GM19043 (cell line): Measurements from ENCODE around the gene TOMM7.

Experiments
- ATAC-seq: cut with Tn5 transposase; IDR thresholded peaks from one replicate; pipeline ENCODE4 v1.9.1; 2021; ENCODE audit warnings: low read depth; ENCODE audit not compliant: unreplicated experiment

The TOMM7 gene

DNA sequence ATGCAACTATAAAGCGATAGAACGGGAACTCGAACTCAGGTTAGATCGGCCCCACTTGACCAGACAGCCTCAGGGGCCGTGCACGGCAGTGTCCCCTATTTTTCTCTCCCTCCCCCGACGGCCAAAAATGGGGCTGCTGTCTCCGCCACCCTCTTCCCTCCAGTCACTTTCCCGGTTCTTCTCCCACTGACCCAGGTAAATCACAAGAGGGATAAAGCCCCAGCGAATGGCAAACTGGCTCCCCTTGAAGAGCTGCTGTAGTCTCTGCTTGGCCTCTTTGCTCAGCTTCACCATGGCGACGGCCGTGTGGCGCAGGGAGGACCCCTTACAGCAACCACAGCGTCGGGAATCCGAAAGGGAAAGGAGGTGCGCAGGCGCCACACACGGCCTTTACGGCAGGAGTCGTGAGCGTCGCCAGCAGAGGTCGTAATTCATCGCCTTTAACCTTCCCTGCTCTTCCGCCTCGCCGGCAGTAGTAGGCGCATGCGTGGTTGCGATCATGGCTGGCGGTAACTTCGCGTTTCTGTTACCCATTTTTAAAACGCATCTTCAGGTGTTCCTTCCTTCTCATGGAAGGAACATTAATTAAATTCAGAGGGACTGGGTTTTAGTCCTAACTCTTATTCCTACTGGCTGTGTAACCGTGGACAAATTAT lies at the start of gene TOMM7:
Gene TOMM7, minus strand, starts transcription at position 364 of the 656 bp plus-strand sequence. Its CDS starts 70 bp downstream, at position 294.
- ATAC-seq: peak; percentile 56

DNA sequence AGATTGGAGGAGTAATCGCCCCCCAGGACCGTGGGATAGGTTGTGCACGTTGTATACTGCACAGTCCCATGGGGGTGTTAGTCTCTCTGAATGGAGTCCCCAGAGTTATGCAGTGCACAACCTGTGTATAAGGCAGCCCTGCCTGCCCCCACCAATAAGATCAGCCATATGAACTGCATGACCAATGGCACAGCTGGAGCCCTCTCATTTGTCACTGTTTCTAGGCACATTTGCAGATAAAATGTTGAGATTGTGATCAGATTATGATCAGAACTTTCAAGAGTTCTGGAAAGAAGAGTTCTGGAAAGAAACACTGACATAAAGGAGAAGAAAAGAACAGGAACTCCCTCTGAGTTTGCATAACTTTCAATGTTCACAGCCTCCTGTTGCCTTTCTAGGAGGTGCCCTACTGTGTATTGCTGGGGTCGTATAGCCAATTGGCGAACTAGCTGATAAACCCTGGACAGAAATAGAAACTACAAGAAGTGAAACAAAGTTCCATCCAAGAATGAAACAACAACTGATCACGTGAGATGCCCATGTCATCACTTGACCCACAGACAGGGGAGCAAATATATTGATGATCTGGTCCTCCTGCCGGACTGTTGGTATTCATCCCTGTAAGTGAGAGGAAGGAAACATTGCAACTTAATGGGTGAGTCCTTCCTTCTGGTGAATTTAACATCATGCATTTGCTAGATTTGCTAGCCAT lies 49.6 kb upstream of the TOMM7 start:
- peak; percentile 95 for ATAC-seq

DNA sequence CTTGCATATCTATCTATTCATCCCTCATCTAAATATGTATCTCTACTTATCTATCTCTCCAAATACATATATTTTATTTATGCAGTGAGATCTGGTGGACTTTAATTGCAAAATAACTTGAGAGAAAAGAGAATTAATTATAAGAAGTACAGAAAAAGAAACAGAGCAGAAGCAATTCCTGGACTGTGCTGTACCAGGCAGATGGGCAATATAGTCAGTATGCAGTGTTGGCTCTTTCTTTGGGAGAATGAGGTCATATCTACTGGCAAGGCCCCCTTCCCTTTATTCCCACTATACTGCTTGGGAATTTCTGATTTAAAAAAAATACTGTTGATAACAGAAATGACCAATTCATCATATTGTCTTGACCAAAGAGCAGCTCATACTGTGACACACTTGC lies 49.0 kb upstream of the TOMM7 start:
- no peak for ATAC-seq

GRCh38 chr7:22868509-22868908 lies 45.9 kb upstream of the TOMM7 start:
- no peak for ATAC-seq

DNA sequence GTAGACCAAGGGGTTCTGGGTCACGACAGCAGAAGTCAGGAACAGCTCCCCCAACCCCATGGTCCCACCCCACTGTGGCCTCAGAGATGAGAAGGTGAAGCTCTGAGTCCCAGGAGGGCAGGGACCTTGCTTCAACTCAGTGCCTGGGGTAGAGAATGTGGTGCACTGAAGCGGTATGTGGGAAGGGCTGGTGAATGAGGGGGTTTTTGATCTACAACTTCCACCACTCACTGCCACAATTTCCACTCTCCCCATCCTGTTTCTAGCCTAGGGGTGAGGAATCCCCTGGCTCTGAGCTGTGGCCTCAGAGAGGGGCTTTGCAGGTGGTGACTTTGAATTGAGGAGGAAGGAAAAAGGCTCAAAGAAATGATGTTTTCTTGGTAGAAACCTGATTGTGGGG lies 44.9 kb upstream of the TOMM7 start:
- no peak for ATAC-seq

DNA sequence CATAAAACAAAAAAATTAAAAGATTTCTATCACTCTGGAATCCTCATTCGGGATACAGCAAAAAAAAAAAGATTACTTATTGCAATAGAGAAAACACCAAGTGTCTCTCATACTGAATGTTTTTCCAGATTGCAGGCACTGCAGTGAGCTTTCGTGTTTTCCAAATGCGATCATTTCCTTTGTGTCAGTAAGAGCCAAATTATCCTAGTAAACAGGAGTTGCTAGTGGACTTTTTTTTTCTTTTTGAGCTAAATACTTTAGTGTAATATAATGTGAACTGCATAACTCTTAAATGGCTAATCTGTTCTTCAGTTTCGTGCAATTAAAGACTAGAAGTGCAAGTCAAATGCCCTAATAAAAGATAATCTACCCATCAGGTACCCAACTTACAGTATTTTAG lies 44.4 kb upstream of the TOMM7 start:
- no peak for ATAC-seq

GRCh38 chr7:22865602-22865960 lies 42.9 kb upstream of the TOMM7 start:
- ATAC-seq: no peak

DNA sequence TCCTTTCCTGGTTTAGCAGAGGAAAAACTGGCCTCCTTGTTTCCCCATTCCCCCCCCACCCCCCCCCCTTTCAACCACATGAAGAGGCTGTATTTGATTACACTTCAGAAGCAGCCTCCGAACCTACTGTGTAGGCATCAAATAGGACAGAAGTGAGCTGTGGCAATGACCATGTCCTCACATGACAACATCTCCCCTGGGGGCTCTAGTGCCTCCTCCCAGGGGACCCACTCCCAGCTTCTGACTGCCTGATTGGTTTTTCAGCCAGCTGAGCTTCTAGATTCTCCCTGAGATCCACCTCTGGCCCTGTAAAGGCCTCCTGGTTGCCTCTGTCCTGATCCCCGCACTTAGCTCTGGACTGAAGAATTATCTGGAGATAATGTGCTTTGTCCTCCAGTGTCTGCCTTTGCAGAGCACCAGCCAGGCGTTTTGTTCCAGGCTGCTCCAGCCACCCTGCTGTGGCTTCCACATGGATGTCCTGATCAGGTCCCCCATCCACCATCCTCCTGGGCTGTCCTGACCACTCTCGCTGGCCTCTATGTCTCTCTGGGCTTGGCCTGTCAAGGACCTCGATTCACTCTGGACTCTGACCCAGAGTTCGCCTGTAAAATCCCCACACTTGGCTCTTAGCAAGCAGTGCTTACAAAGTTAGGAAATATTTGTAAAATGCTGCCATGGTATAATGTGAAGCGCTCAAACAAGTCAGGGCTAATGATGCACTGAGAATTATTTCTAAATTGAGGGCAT lies 42.4 kb upstream of the TOMM7 start:
- ATAC-seq: no peak

GRCh38 chr7:22864301-22864700 lies 41.7 kb upstream of the TOMM7 start:
- no peak for ATAC-seq

GRCh38 chr7:22863156-22863899 lies 40.7 kb upstream of the TOMM7 start:
- ATAC-seq: no peak

GRCh38 chr7:22861576-22861975 lies 38.9 kb upstream of the TOMM7 start:
- no peak for ATAC-seq

- no peak for ATAC-seq
These were observed 38.3 kb upstream of the TOMM7 start for GRCh38 chr7:22860784-22861482.

DNA sequence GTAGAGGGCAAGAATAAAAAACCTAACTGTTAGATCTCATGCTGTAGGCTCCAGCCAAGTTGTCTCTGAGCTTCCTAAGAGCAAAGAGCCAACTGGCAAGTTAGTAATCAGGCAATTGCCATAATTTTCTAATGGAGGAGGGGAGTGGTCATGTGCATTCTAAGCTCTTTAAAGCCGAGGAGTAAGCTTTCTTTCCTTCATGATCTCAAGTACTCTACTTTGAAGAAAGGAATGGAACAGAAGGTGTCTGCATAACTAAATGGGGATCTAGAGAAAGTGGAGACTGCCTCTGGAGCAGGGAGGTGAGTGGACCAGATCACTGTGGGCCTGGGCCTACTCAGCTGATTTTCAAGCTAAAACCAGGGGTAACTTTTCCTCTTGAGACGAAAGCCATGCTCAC lies 37.7 kb upstream of the TOMM7 start:
- no peak for ATAC-seq

DNA sequence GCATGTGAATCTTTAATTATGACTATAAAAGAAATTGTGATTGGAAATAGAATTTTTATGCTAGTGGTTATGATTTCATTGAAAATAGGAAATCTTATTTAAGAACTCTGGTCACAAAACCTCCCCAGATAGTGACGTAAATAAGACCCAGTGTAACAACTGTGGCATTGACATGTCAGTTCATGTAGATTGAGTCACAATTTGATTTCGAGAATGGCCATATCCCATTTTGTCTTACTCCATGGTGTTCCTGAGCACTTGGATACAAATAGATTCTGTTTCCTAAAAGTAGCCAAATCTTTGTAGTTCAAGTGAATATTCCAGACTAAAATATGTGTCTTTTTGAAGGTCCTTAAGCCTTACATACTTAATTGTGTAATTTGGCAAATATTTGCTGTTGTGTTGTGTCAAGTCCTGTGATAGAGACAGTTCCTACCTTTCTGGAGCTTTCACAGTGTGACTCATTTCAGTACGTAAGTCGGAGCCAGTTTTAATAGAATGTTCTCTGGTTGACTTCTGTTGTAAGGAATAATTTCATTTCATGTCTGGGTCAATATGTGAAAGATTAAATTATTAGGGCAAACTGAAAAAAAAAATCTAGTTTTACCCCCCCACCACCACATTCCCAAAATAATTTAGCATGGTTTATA lies 37.1 kb upstream of the TOMM7 start:
- ATAC-seq: no peak

- ATAC-seq: no peak
These were observed 36.3 kb upstream of the TOMM7 start for GRCh38 chr7:22858640-22859561.

DNA sequence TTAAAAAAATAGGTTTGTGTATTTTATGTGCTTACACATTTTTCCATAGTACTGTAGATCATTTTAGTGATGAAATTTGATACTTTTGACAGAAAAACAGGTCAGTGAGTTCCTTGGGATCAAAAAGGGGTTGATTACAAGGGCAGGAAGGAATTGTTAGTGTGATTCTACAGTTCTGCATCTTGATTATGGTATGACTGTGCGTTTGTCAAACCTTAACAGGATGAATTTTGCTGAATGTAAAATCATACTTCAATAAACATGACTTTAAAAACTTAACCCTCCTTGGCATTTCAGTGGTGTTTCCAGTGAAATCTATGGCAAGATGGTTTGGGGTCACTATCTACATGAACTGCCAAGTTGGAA lies 35.6 kb upstream of the TOMM7 start:
- no peak for ATAC-seq

GRCh38 chr7:22856416-22856815 lies 33.8 kb upstream of the TOMM7 start:
- ATAC-seq: no peak

DNA sequence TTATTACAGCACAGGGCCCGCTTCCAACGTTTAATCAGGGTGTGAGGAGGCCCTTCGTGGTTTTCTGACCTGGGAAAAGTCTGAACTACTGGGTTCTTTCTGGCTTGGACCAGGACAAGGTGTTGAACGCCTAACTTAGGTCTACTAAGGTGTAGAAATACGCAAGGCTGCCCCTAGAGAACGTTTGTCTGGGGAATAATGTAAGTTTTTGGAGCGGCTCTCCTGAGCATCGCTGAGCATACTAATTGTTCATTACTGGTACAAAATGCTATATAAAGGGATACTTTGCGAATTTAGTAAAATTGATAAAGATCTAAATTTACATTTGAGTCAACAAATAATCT lies 32.4 kb upstream of the TOMM7 start:
- ATAC-seq: no peak
